ENCODE results near the gene CFAP100. TPM values are rescaled to one million over a fixed set of nuclear protein-coding genes. Genes with fewer than 3 reads are reported as not detected.

The CFAP100 gene
- polyA plus RNA-seq, 1 experiment: not detected

GRCh38 chr3:126423191-126424038 lies 28.7 kb downstream of the CFAP100 start:
- ChIA-PET POLR2A (no interaction called here), CTCF (interaction anchor here (0.5 kb wide), 1 partner anchor 350 kb away, joined by 3 read pairs; no protein-coding TSS in a partner anchor)
- DNase-seq (ENCODE audit: low read depth, low spot score): no peak
- Histone ChIP-seq H3K27ac (ENCODE audit: low read depth, low read length) (no peak overlapping the region), H3K4me3 (ENCODE audit: low read depth, low read length) (no peak overlapping the region), H3K9me3 (ENCODE audit: control insufficient read depth, insufficient read depth, low read length) (peaks cover 4% of the 10 kb centered on the region), H3K27me3 (ENCODE audit: control insufficient read depth, insufficient read depth, low read length) (peaks cover 3% of the 10 kb centered on the region)
- TF ChIP-seq CTCF (IDR thresholded peaks at IDR 0.05; ENCODE audit: low read depth, low read length): no peak

- CTCF ChIA-PET: no interaction called here
- peaks cover 4% of the 10 kb centered on the region for H3K9me3 ChIP-seq (ENCODE audit: control insufficient read depth, insufficient read depth, low read length)
- POLR2A ChIA-PET: no interaction called here
Observed at GRCh38 chr3:126424039-126424717, 29.5 kb downstream of the CFAP100 start.

GRCh38 chr3:126424751-126425150 lies 30.0 kb downstream of the CFAP100 start:
- no peak overlapping the region for H3K4me3 ChIP-seq (ENCODE audit: low read depth, low read length)
- no peak for TF ChIP-seq CTCF (IDR thresholded peaks at IDR 0.05; ENCODE audit: low read depth, low read length)
- ChIA-PET POLR2A (no interaction called here), CTCF (no interaction called here)
- H3K27ac ChIP-seq (ENCODE audit: low read depth, low read length): no peak overlapping the region
- H3K9me3 ChIP-seq (ENCODE audit: control insufficient read depth, insufficient read depth, low read length): peaks cover 4% of the 10 kb centered on the region
- H3K27me3 ChIP-seq (ENCODE audit: control insufficient read depth, insufficient read depth, low read length): no peaks in the 10 kb centered on the region
- no peak for DNase-seq (ENCODE audit: low read depth, low spot score)

More at GRCh38 chr3:126424039-126424717, 29.5 kb downstream of the CFAP100 start:
- no peak for DNase-seq (ENCODE audit: low read depth, low spot score)
- H3K27me3 ChIP-seq (ENCODE audit: control insufficient read depth, insufficient read depth, low read length): peaks cover under 1% of the 10 kb centered on the region
- H3K27ac ChIP-seq (ENCODE audit: low read depth, low read length): no peak overlapping the region
- no peak overlapping the region for H3K4me3 ChIP-seq (ENCODE audit: low read depth, low read length)
- TF ChIP-seq CTCF (IDR thresholded peaks at IDR 0.05; ENCODE audit: low read depth, low read length): no peak

GRCh38 chr3:126431103-126431534 lies 36.4 kb downstream of the CFAP100 start:
- ChIA-PET CTCF (interaction anchor here (1.2 kb wide), 1 partner anchor 43 kb away, joined by 3 read pairs; no protein-coding TSS in a partner anchor), POLR2A (no interaction called here)
- no peak overlapping the region for H3K4me3 ChIP-seq (ENCODE audit: low read depth, low read length)
- no peak overlapping the region for H3K27ac ChIP-seq (ENCODE audit: low read depth, low read length)
- peaks cover 5% of the 10 kb centered on the region for H3K9me3 ChIP-seq (ENCODE audit: control insufficient read depth, insufficient read depth, low read length)
- no peaks in the 10 kb centered on the region for H3K27me3 ChIP-seq (ENCODE audit: control insufficient read depth, insufficient read depth, low read length)
- TF ChIP-seq CTCF (IDR thresholded peaks at IDR 0.05; ENCODE audit: low read depth, low read length): no peak
- DNase-seq (ENCODE audit: low read depth, low spot score): no peak

Data from AG04450 (cell line).